ENCODE results near the gene RIN1. TPM values are rescaled to one million over a fixed set of nuclear protein-coding genes. Genes with fewer than 3 reads are reported as not detected.
A peak's percentile ranks its signal among the peaks of the same experiment; 100 is the strongest.

The RIN1 gene
- total and polyA plus RNA-seq, 9 of the 15 experiments (the other 6 are each of a cell fraction or from before 2014, with no cell fraction given), result 0.01 to 1.2 (median 0.45) TPM; not detected in 1

DNA sequence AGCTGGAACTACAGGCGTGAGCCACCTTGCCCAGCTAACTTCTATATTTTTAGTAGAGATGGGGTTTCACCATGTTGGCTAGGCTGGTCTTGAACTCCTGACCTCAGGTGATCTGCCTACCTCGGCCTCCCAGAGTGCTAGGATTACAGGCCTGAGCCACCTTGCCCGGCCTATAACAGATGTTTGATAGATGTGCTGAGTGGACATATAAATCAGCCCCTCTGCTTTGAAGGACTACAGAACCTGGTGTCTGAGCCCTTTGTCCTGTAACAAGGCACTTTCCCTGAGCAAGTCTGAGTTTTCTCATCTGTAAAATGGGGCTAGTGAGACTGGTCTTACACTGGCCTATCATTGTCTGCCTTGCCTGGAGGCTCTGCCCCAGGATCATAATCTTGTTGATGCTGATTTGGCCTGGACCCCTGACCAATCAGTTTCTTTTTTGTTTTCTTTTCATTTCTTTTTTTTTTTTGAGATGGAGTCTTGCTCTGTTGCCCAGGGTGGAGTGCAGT lies 7.0 kb downstream of the RIN1 start (continued):
- TF ChIP-seq BCOR (IDR thresholded peaks at IDR 0.05), result peak; percentile 66
- TF ChIP-seq ZNF232 (CRISPR knock-in tag; IDR thresholded peaks at IDR 0.05), result no peak
- TF ChIP-seq KAT2B (IDR thresholded peaks at IDR 0.05; ENCODE audit: low read depth, low read length), result no peak
- no peak for TF ChIP-seq BRD4 (IDR thresholded peaks at IDR 0.05)
- no peak for TF ChIP-seq TAF9B (IDR thresholded peaks at IDR 0.05; ENCODE audit: partially characterized antibody)
- TF ChIP-seq, protein P1, sequence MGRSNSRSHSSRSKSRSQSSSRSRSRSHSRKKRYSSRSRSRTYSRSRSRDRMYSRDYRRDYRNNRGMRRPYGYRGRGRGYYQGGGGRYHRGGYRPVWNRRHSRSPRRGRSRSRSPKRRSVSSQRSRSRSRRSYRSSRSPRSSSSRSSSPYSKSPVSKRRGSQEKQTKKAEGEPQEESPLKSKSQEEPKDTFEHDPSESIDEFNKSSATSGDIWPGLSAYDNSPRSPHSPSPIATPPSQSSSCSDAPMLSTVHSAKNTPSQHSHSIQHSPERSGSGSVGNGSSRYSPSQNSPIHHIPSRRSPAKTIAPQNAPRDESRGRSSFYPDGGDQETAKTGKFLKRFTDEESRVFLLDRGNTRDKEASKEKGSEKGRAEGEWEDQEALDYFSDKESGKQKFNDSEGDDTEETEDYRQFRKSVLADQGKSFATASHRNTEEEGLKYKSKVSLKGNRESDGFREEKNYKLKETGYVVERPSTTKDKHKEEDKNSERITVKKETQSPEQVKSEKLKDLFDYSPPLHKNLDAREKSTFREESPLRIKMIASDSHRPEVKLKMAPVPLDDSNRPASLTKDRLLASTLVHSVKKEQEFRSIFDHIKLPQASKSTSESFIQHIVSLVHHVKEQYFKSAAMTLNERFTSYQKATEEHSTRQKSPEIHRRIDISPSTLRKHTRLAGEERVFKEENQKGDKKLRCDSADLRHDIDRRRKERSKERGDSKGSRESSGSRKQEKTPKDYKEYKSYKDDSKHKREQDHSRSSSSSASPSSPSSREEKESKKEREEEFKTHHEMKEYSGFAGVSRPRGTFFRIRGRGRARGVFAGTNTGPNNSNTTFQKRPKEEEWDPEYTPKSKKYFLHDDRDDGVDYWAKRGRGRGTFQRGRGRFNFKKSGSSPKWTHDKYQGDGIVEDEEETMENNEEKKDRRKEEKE (IDR thresholded peaks at IDR 0.05; ENCODE audit: borderline replicate concordance in 1 of 2, control insufficient read depth in 1 of 2, low read depth in 2 of 2, low read length in 1 of 2), result no peak
- no peak for TF ChIP-seq MCM5 (IDR thresholded peaks at IDR 0.05; ENCODE audit: low read depth)
- no peak for TF ChIP-seq MCM7 (IDR thresholded peaks at IDR 0.05)
- no peak for TF ChIP-seq SIN3B (IDR thresholded peaks at IDR 0.05; ENCODE audit: low read depth)
- no peak for TF ChIP-seq ZKSCAN3 (CRISPR knock-in tag; IDR thresholded peaks at IDR 0.05)
- TF ChIP-seq SP2 (IDR thresholded peaks at IDR 0.05; ENCODE audit: extremely low read depth, low read depth, low read length, poor library complexity, severe bottlenecking), result no peak
- no peak for TF ChIP-seq PHB2 (IDR thresholded peaks at IDR 0.05; ENCODE audit: low read depth)
- TF ChIP-seq SLC30A9 (CRISPR knock-in tag; IDR thresholded peaks at IDR 0.05), result no peak
- TF ChIP-seq KDM1A (IDR thresholded peaks at IDR 0.05), result peak in 1 of 2 experiments; percentile 37; a peak in 2 of 4 replicates
- peak; percentile 81 for TF ChIP-seq C11orf30 (IDR thresholded peaks at IDR 0.05; ENCODE audit: low read depth)
- TF ChIP-seq SMAD4 (CRISPR knock-in tag; conservative IDR thresholded peaks at IDR 0.05), result no peak
- TF ChIP-seq KDM4B (IDR thresholded peaks at IDR 0.05; ENCODE audit: borderline replicate concordance in 2 of 2, low read depth in 1 of 2), result no peak
- TF ChIP-seq, protein P2, sequence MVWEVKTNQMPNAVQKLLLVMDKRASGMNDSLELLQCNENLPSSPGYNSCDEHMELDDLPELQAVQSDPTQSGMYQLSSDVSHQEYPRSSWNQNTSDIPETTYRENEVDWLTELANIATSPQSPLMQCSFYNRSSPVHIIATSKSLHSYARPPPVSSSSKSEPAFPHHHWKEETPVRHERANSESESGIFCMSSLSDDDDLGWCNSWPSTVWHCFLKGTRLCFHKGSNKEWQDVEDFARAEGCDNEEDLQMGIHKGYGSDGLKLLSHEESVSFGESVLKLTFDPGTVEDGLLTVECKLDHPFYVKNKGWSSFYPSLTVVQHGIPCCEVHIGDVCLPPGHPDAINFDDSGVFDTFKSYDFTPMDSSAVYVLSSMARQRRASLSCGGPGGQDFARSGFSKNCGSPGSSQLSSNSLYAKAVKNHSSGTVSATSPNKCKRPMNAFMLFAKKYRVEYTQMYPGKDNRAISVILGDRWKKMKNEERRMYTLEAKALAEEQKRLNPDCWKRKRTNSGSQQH (CRISPR knock-in tag; IDR thresholded peaks at IDR 0.05), result no peak
- no peak for TF ChIP-seq KDM5B (IDR thresholded peaks at IDR 0.05; ENCODE audit: insufficient replicate concordance, low read depth, low read length)
- TF ChIP-seq CCAR2 (IDR thresholded peaks at IDR 0.05; ENCODE audit: low read depth, low read length), result no peak
- TF ChIP-seq ETV5 (CRISPR knock-in tag; IDR thresholded peaks at IDR 0.05; ENCODE audit: low read depth), result no peak
- TF ChIP-seq NR3C1 (CRISPR knock-in tag; IDR thresholded peaks at IDR 0.05), result no peak
- TF ChIP-seq, protein P3, sequence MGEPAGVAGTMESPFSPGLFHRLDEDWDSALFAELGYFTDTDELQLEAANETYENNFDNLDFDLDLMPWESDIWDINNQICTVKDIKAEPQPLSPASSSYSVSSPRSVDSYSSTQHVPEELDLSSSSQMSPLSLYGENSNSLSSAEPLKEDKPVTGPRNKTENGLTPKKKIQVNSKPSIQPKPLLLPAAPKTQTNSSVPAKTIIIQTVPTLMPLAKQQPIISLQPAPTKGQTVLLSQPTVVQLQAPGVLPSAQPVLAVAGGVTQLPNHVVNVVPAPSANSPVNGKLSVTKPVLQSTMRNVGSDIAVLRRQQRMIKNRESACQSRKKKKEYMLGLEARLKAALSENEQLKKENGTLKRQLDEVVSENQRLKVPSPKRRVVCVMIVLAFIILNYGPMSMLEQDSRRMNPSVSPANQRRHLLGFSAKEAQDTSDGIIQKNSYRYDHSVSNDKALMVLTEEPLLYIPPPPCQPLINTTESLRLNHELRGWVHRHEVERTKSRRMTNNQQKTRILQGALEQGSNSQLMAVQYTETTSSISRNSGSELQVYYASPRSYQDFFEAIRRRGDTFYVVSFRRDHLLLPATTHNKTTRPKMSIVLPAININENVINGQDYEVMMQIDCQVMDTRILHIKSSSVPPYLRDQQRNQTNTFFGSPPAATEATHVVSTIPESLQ (CRISPR knock-in tag; IDR thresholded peaks at IDR 0.05), result no peak
- no peak for TF ChIP-seq XRCC4 (IDR thresholded peaks at IDR 0.05; ENCODE audit: extremely low read depth, insufficient read depth, insufficient read length)
- no peak for TF ChIP-seq RAD21 (CRISPR knock-in tag; conservative IDR thresholded peaks at IDR 0.05 in 1 of 2, IDR thresholded peaks at IDR 0.05 in 1 of 2)

All from K562 (cell line).